HS-5 (cell line): ENCODE measurements around the gene IDI1.
"Not testable (repeated sequence)": the region's sequence is repeated elsewhere in the genome, so short reads cannot be mapped to it uniquely, and the experiment has no call there.

Experiments
- DNase-seq: peaks from one replicate; pipeline ENCODE4 v3.0.0-alpha.2; 2012; ENCODE audit warnings: low read depth

Gene IDI1

DNA sequence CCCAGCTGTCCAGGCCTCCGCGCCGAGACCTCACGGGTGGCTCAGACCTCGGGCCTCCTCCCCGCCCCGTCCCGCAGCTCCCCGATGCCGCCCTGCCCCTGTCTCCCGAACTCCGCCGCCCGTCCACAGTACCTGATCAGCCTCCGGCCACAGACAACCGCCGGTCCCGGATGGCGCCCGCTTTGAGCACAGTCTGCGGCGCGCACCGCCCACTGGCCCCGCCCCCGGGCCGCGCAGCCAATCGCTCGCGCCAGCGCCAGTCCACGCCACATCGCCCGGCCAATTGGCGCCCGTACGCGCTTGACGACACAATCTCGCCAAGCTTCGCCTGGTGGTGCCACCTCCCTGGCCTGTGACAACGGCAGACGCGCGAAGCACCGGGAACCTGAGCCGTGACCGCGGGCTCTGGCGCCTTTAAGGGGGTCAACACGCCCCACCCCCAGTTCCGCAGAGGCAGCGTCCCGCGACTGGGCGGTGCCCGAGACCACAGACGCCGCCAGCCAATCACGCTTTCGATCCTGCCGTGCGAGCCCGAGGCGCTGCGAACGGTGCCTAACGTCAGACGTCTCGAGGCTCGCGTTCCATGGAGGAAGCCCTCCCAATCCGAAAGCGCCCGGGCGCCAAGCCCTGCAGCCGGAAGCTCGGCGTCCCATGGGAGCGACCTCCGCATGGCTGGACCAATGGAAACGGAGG, at the start of gene IDI1:
IDI1 (minus strand) TSS at position 388 of the 693 bp plus-strand sequence; CDS start at position 272, 116 bp downstream.
- DNase-seq = peak; percentile 72

DNA sequence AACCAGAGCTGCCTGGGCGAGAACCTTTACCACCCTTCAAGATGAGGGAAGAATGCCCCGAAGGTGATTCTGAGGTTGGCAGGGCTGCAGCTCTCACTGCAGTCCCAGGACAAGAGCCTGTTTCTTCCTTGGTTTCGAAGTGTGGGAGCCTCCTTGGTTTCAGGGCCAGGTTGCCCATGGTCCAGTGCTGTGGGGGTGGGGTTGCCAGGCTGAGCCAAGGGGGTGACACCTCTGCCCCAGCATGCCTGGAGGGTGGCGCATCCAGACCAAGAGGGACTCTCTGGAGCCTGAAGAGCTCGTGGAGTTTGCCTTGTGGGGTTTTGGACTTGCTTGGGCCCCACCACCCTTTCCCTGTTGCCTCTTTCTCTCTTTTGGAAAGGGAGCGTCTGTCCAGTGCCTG, 48.5 kb upstream of the IDI1 start:
- DNase-seq = no peak

- DNase-seq = no peak
Measured at GRCh38 chr10:1096287-1096889, 47.5 kb upstream of the IDI1 start.

DNA sequence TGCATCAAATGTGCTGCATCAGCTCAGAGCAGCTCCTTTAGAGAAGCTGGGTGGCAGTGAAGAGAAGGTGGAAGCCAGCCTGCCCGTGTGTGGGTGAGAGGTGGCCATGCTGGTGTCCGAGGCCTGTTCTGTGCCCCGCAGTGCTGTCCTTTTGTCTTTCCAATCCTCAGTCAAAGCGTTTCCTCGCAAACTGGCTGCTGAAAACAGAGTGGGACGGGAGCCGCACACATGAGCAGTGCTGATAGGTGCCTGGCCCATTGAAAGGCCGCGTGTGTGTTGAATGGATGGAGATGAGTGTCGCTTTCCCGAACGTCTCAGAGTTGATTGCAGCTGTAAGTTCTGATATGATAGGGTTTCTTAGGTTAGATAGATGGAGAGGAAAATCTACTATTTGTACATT, 46.6 kb upstream of the IDI1 start:
- DNase-seq = no peak

- no peak for DNase-seq
Measured at GRCh38 chr10:1094112-1095057, 45.5 kb upstream of the IDI1 start.

GRCh38 chr10:1093696-1094095, 44.8 kb upstream of the IDI1 start:
- no peak for DNase-seq

DNA sequence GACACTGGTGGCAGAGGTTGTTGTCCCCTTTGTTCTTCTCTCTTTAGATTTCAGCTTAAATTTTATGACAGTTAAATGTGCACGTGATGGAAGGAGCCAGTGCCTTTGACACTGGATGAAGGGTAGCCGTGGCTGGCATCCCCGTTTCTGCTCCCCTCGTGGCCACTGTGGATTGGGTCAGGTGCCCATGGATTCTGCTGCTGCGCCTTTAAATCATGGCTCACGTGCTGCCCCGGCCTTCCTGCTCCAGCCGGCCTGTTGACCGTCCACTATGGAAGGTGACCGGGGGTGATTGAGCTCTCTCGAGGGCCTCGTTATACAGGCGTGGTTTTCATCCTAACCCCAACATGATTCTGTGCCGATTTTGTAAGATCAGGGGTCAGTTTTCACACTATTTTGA, 41.8 kb upstream of the IDI1 start:
- DNase-seq = no peak

DNA sequence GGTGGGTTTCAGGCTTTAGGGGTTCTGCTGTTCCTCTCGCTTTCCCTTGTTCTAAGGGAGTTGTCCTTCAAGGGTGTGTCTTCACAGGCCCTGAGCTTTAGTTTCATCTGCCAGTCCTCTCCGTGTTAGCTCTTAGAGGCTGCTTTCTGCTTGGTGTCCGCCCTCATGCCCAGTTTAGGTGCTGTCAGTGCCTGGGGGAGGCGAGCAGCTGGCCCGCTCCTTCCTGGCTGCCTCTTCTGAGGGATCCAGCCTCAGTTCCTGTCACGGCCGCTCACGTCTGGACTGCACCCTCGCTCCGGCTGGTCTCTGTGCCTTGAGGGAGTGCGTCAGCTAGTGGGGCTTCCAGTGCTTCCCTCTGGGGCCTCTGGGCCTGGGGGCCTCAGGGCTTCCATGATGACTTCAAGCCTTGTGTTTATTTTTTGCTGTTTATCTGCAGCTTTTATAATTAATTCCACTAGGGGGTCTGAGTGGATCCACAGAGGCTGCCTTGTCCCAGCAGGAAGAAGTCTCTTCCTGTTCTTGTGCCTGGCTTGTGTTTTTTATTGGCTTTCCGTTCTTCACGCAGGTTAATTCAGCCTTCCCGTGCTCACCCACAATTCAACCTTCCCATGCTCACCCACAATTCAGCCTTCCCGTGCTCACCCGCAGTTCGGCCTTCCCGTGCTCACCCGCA, 40.2 kb upstream of the IDI1 start:
- DNase-seq = no peak

GRCh38 chr10:1086787-1087186, 37.9 kb upstream of the IDI1 start:
- DNase-seq = no peak

DNA sequence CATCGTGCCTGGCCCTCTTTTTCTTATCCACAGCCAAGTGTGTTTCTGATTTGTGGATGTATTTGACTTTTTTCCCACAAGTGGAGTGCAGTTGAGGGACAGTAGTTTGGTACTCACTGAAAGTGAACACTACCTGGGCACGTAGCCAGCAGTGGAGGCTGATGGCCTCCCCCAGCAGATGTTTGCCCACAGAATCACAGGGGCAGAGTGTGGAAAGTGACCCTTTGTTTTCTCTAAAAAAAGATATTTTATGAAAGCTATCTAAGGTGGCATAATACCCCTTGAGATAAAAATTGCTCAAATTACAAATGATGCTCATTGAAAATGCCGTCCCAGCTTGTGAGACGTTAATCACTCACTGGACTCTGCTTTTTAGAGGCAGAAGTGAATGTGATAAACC, 36.3 kb upstream of the IDI1 start:
- no peak for DNase-seq

GRCh38 chr10:1084011-1084950, 35.4 kb upstream of the IDI1 start:
- DNase-seq = no peak

GRCh38 chr10:1083581-1083980, 34.7 kb upstream of the IDI1 start:
- no peak for DNase-seq

DNA sequence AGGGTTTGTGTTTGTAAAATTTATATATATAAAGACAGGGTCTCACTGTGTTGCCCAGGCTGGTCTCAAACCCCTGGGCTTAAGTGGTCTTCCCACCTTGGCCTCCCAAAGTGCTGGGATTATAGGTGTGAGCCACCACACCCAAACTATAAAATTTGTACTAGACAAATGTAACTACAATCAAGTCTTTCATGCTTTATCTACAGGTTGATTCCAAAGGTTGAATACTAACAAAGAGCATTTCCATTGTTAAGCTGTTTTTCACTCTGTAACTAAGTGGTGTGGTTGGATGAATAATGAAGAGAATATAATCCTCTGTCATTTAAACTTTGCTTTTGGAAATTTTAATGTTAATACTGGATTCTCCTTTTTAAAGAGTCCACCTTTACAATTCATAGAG, 29.7 kb upstream of the IDI1 start:
- DNase-seq = no peak

DNA sequence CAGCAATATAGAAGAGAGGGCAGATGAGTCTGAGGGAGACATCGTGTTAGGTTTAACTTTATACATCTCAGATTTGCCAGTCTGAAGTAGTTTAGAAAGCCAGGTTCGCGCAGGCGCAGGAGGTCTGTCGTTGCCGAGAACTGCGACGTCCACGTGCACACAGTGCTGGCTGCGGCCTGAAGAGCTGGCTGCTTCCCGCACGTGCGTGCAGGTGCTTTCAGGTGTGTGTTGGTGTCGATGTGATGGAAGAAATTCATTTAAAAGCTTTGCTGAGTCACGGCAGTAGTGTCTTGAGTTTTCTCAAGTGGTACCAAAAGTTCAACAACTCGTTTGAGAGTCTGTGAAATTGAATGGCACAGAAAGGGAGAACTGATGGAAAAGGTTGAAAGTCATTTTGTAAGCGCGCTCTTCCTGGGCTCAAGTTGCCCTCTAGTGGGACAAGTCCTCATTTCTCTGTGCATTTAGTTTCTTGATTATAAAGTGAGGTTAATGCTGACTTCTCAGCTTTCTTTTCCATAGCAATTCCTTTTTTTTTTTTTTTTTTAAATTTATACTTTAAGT, 25.9 kb upstream of the IDI1 start:
- DNase-seq = no peak

DNA sequence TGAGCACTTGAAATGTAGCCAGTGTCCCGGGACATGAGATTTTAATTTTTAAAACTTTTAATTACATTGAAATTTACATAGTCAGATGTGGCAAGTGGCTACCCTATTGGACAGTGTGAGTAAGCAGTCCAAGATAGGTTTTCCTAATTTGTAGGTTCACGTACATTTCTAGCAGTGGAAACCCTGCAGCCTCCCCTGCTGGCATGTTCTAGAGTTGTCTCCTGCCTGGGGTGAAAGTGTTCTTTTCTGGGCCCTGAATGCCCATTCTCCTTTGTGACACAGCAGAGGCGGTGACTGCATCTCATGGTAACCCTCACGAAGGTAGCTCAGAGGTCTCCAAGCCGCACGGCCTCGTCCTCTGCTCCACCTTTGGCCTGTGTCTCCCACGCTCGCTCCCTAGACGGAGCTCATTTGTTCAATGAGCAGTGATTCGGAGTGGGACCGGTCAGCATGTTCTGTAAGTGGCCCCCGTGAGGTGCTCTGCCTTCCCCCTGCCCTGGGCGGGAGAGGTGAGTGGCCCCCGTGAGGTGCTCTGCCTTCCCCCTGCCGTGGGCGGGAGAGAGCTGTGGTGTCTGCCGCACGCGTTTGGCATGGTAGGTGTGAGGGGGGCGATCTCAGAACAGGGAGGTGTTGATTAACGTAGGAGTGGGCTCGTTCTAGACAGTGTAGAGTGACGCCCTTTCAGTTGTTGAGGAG, 25.3 kb upstream of the IDI1 start:
- no peak for DNase-seq

GRCh38 chr10:1070919-1071318, 22.0 kb upstream of the IDI1 start:
- DNase-seq = no peak

- DNase-seq = no peak
Measured at GRCh38 chr10:1068380-1069361, 19.8 kb upstream of the IDI1 start.

GRCh38 chr10:1066734-1067133, 17.8 kb upstream of the IDI1 start:
- not testable (repeated sequence) for DNase-seq

DNA sequence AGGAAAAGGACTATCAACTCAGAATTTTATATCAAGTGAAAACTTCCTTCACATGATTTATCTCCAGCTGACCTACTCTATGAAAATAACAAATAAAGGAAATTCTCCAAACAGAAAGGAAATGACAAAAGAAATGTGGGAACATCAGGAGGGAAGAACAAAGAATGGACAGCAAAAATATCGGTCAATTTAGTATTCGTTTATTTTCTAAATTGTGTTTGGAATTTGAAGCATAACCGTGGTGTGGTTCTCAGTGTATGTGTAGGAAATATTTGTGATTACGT, 16.0 kb upstream of the IDI1 start:
- no peak for DNase-seq
